Measurements from ENCODE around the gene ABLIM1. TPM values are rescaled to one million over a fixed set of nuclear protein-coding genes. Genes with fewer than 3 reads are reported as not detected.
A peak's percentile ranks its signal among the peaks of the same experiment; 100 is the strongest.

Gene ABLIM1
- polyA plus RNA-seq, 1 donor from 2014 or later = 10.1 TPM

DNA sequence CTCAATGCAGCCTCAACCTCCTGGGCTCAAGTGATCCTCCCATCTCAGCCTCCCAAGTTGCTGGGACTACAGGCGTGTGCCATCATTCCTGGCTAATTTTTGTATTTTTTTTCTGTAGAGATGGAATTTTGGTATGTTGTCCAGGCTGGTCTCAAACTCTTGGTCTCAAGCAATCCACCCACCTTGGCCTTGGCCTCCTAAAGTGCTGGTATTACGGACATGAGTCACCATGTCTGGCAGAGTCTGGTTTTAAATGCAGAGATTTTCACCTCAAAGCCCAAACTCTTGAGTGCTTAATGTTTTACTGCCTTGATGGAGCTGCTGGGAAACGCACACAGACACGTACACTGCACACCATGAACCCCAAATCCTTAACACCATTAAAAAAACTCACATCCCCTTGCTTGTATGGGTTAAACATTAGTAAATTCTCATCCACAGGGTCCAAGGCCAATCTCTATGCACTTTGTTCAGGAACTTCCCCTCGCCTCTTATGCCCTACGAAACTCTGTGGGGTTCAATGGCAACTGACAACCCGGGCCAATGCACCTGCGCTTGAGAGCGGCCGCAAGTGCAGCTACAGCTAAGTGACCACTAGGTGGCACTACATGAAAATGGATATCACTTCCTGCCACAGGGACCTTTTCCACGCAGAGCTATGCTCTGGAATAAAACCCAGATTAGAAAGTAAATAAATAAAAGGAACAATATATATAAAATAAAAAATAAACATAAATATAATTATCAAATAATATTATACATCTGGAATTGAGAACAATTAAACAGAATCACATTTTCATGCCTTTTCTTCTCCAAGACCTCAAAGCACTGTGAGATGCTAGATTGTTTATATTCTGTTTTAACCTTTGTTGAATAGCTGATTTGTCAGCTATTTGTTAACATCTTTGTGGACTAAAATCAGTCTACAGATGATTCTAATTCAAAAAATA is 186.8 kb downstream of the ABLIM1 start:
- Histone ChIP-seq H3F3A (ENCODE audit: insufficient read depth, low read length, poor library complexity, severe bottlenecking) (no peaks in the 10 kb centered on the region), H3K27me3 (ENCODE audit: insufficient read depth, low read depth, low read length) (no peaks in the 10 kb centered on the region), H3K9me3 (ENCODE audit: low read length) (no peaks in the 10 kb centered on the region), H2AFZ (ENCODE audit: low read depth, low read length) (no peak overlapping the region), H3K36me3 (ENCODE audit: insufficient read depth, low read length) (no peaks in the 10 kb centered on the region), H3K79me2 (replicated peaks; ENCODE audit: insufficient read depth, low read length) (no peaks in the 10 kb centered on the region), H3K9ac (ENCODE audit: low read length) (no peak overlapping the region), H3K9me2 (ENCODE audit: insufficient read depth, low read length) (no peaks in the 10 kb centered on the region), H3K27ac (ENCODE audit: low read length) (no peak overlapping the region), H4K20me1 (ENCODE audit: insufficient read depth) (no peaks in the 10 kb centered on the region), H3K4me2 (ENCODE audit: low read length) (no peak overlapping the region), H3K4me3 (ENCODE audit: low read length) (no peak overlapping the region)
- TF ChIP-seq POLR2AphosphoS5 (IDR thresholded peaks at IDR 0.05) (no peak), RAD21 (conservative IDR thresholded peaks at IDR 0.05) (peak; percentile 83), SMC3 (conservative IDR thresholded peaks at IDR 0.05; ENCODE audit: poor library complexity) (peak; percentile 83), EP300 (conservative IDR thresholded peaks at IDR 0.05; ENCODE audit: poor library complexity, severe bottlenecking) (no peak)
- TF ChIP-seq, protein P1, sequence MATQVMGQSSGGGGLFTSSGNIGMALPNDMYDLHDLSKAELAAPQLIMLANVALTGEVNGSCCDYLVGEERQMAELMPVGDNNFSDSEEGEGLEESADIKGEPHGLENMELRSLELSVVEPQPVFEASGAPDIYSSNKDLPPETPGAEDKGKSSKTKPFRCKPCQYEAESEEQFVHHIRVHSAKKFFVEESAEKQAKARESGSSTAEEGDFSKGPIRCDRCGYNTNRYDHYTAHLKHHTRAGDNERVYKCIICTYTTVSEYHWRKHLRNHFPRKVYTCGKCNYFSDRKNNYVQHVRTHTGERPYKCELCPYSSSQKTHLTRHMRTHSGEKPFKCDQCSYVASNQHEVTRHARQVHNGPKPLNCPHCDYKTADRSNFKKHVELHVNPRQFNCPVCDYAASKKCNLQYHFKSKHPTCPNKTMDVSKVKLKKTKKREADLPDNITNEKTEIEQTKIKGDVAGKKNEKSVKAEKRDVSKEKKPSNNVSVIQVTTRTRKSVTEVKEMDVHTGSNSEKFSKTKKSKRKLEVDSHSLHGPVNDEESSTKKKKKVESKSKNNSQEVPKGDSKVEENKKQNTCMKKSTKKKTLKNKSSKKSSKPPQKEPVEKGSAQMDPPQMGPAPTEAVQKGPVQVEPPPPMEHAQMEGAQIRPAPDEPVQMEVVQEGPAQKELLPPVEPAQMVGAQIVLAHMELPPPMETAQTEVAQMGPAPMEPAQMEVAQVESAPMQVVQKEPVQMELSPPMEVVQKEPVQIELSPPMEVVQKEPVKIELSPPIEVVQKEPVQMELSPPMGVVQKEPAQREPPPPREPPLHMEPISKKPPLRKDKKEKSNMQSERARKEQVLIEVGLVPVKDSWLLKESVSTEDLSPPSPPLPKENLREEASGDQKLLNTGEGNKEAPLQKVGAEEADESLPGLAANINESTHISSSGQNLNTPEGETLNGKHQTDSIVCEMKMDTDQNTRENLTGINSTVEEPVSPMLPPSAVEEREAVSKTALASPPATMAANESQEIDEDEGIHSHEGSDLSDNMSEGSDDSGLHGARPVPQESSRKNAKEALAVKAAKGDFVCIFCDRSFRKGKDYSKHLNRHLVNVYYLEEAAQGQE (IDR thresholded peaks at IDR 0.05; ENCODE audit: borderline replicate concordance) = no peak
- TF ChIP-seq, protein P2, sequence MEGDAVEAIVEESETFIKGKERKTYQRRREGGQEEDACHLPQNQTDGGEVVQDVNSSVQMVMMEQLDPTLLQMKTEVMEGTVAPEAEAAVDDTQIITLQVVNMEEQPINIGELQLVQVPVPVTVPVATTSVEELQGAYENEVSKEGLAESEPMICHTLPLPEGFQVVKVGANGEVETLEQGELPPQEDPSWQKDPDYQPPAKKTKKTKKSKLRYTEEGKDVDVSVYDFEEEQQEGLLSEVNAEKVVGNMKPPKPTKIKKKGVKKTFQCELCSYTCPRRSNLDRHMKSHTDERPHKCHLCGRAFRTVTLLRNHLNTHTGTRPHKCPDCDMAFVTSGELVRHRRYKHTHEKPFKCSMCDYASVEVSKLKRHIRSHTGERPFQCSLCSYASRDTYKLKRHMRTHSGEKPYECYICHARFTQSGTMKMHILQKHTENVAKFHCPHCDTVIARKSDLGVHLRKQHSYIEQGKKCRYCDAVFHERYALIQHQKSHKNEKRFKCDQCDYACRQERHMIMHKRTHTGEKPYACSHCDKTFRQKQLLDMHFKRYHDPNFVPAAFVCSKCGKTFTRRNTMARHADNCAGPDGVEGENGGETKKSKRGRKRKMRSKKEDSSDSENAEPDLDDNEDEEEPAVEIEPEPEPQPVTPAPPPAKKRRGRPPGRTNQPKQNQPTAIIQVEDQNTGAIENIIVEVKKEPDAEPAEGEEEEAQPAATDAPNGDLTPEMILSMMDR (IDR thresholded peaks at IDR 0.05; ENCODE audit: poor library complexity, severe bottlenecking) = peak; percentile 81

DNA sequence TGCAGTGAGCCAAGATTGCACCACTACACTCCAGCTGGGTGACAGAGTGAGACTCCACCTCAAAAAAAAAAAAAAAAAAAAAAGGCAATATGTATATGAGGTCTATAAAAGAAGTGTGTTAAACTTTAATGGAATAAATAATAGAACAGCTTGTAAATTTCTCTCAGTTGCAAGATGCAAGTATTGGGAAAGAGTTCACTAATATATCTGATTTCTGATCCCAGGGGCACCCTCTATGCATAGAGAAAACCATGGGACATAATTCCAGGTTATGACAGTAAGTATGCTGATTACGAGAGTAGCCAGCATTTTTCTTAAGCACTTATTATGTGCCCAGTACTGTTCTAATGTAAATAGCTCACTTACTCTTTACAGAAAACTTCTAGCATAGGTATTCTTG is 187.7 kb downstream of the ABLIM1 start:
- no peaks in the 10 kb centered on the region for H4K20me1 ChIP-seq (ENCODE audit: insufficient read depth)
- no peaks in the 10 kb centered on the region for H3K36me3 ChIP-seq (ENCODE audit: insufficient read depth, low read length)
- no peaks in the 10 kb centered on the region for H3K9me2 ChIP-seq (ENCODE audit: insufficient read depth, low read length)
- no peak overlapping the region for H3K9ac ChIP-seq (ENCODE audit: low read length)
- no peak overlapping the region for H3K27ac ChIP-seq (ENCODE audit: low read length)
- no peak overlapping the region for H3K4me3 ChIP-seq (ENCODE audit: low read length)
- TF ChIP-seq RAD21 (conservative IDR thresholded peaks at IDR 0.05) = no peak
- no peak for TF ChIP-seq TAF1 (IDR thresholded peaks at IDR 0.05; ENCODE audit: low read depth)
- TF ChIP-seq, protein P2 (IDR thresholded peaks at IDR 0.05; ENCODE audit: poor library complexity, severe bottlenecking) = no peak
- no peak for TF ChIP-seq SMC3 (conservative IDR thresholded peaks at IDR 0.05; ENCODE audit: poor library complexity)
- no peak for TF ChIP-seq EP300 (conservative IDR thresholded peaks at IDR 0.05; ENCODE audit: poor library complexity, severe bottlenecking)
- TF ChIP-seq, protein P1 (IDR thresholded peaks at IDR 0.05; ENCODE audit: borderline replicate concordance) = no peak
- TF ChIP-seq POLR2AphosphoS5 (IDR thresholded peaks at IDR 0.05) = no peak
- no peak for TF ChIP-seq EZH2 (IDR thresholded peaks at IDR 0.05; ENCODE audit: borderline replicate concordance, insufficient read depth, low read length, poor library complexity, severe bottlenecking)
- TF ChIP-seq MXI1 (conservative IDR thresholded peaks at IDR 0.05; ENCODE audit: poor library complexity, severe bottlenecking) = no peak
- H3K27me3 ChIP-seq (ENCODE audit: insufficient read depth, low read depth, low read length) = no peaks in the 10 kb centered on the region
- H3K9me3 ChIP-seq (ENCODE audit: low read length) = no peaks in the 10 kb centered on the region
- H3F3A ChIP-seq (ENCODE audit: insufficient read depth, low read length, poor library complexity, severe bottlenecking) = no peaks in the 10 kb centered on the region
- no peak overlapping the region for H3K4me2 ChIP-seq (ENCODE audit: low read length)
- no peaks in the 10 kb centered on the region for H3K79me2 ChIP-seq (replicated peaks; ENCODE audit: insufficient read depth, low read length)
- no peak overlapping the region for H2AFZ ChIP-seq (ENCODE audit: low read depth, low read length)
